ENCODE results near the gene ANKS1B.

ANKS1B gene

GRCh38 chr12:98788396-98788795 lies 1196.3 kb downstream of the ANKS1B start:
- no peak for TF ChIP-seq YY1 (IDR thresholded peaks at IDR 0.05; ENCODE audit: low read depth)
- TF ChIP-seq REST (IDR thresholded peaks at IDR 0.05; ENCODE audit: low read depth): no peak
- no peak for TF ChIP-seq MAX (IDR thresholded peaks at IDR 0.05)
- TF ChIP-seq TEAD4 (IDR thresholded peaks at IDR 0.05): no peak
- TF ChIP-seq EP300 (IDR thresholded peaks at IDR 0.05; ENCODE audit: borderline replicate concordance): no peak
- no peak for TF ChIP-seq TAF1 (IDR thresholded peaks at IDR 0.05; ENCODE audit: low read depth)
- no peak for TF ChIP-seq RAD21 (IDR thresholded peaks at IDR 0.05; ENCODE audit: low read depth)
- TF ChIP-seq USF1 (IDR thresholded peaks at IDR 0.05): no peak
- TF ChIP-seq FOXM1 (IDR thresholded peaks at IDR 0.05; ENCODE audit: borderline replicate concordance, low read depth): no peak
- TF ChIP-seq ZBTB7A (IDR thresholded peaks at IDR 0.05; ENCODE audit: low read depth): no peak
- TF ChIP-seq CREB1 (IDR thresholded peaks at IDR 0.05; ENCODE audit: low read depth): no peak
- no peak for TF ChIP-seq TCF12 (IDR thresholded peaks at IDR 0.05; ENCODE audit: low read depth)
- no peak for TF ChIP-seq CEBPB (IDR thresholded peaks at IDR 0.05)
- no peak for TF ChIP-seq EGR1 (IDR thresholded peaks at IDR 0.05)
- TF ChIP-seq NFIC (IDR thresholded peaks at IDR 0.05): no peak

GRCh38 chr12:98786653-98787052 lies 1198.1 kb downstream of the ANKS1B start:
- TF ChIP-seq RAD21 (IDR thresholded peaks at IDR 0.05; ENCODE audit: low read depth) (no peak), EGR1 (IDR thresholded peaks at IDR 0.05) (no peak), YY1 (IDR thresholded peaks at IDR 0.05; ENCODE audit: low read depth) (no peak), TEAD4 (IDR thresholded peaks at IDR 0.05) (no peak), EP300 (IDR thresholded peaks at IDR 0.05; ENCODE audit: borderline replicate concordance) (no peak), TCF12 (IDR thresholded peaks at IDR 0.05; ENCODE audit: low read depth) (no peak), USF1 (IDR thresholded peaks at IDR 0.05) (no peak), TAF1 (IDR thresholded peaks at IDR 0.05; ENCODE audit: low read depth) (no peak), CREB1 (IDR thresholded peaks at IDR 0.05; ENCODE audit: low read depth) (no peak), CEBPB (IDR thresholded peaks at IDR 0.05) (no peak), REST (IDR thresholded peaks at IDR 0.05; ENCODE audit: low read depth) (no peak), FOXM1 (IDR thresholded peaks at IDR 0.05; ENCODE audit: borderline replicate concordance, low read depth) (no peak), ZBTB7A (IDR thresholded peaks at IDR 0.05; ENCODE audit: low read depth) (no peak), NFIC (IDR thresholded peaks at IDR 0.05) (no peak), MAX (IDR thresholded peaks at IDR 0.05) (no peak)

- TF ChIP-seq FOXM1 (IDR thresholded peaks at IDR 0.05; ENCODE audit: borderline replicate concordance, low read depth) (no peak), YY1 (IDR thresholded peaks at IDR 0.05; ENCODE audit: low read depth) (no peak), REST (IDR thresholded peaks at IDR 0.05; ENCODE audit: low read depth) (no peak), ZBTB7A (IDR thresholded peaks at IDR 0.05; ENCODE audit: low read depth) (no peak), EGR1 (IDR thresholded peaks at IDR 0.05) (no peak), RAD21 (IDR thresholded peaks at IDR 0.05; ENCODE audit: low read depth) (no peak), NFIC (IDR thresholded peaks at IDR 0.05) (no peak), CEBPB (IDR thresholded peaks at IDR 0.05) (no peak), CREB1 (IDR thresholded peaks at IDR 0.05; ENCODE audit: low read depth) (no peak), TCF12 (IDR thresholded peaks at IDR 0.05; ENCODE audit: low read depth) (no peak), TEAD4 (IDR thresholded peaks at IDR 0.05) (no peak), MAX (IDR thresholded peaks at IDR 0.05) (no peak), EP300 (IDR thresholded peaks at IDR 0.05; ENCODE audit: borderline replicate concordance) (no peak), USF1 (IDR thresholded peaks at IDR 0.05) (no peak)
Observed at GRCh38 chr12:98783420-98783819, 1201.3 kb downstream of the ANKS1B start.
